Measurements from ENCODE around the gene CFAP20DC. TPM values are rescaled to one million over a fixed set of nuclear protein-coding genes. Genes with fewer than 3 reads are reported as not detected.

Gene CFAP20DC
- total RNA-seq, 2 experiments from 2014 or later, result 0.99 to 2.0 TPM

DNA sequence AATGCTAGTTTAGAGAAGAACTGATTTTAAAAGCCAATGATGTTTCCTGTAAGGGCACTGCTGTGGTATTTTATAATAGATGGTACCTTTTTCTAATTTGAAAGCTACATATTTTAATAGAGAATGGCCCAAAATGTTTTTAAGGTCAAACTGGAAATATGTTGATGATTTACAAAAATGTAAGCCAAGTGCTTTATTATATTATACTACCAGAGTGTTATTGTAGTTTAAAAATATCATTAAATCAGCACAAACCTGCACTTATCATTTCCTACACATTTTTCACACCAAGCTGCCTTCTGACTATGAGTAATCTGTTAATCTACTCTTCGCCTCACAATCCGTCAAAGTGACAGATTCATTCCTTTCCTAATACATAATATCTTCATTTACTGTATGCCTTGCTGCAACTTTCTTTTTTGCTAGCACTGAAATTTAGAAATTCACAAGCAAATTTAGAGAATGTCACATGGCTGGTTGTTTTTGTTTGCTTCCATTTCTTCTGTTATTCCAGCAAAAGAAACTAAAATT lies 256.8 kb downstream of the CFAP20DC start:
- Mint-ChIP-seq H3K27ac (no peak overlapping the region), H3K4me3 (no peak overlapping the region), H3K9me3 (no peaks in the 10 kb centered on the region), H3K27me3 (peaks cover 5% of the 10 kb centered on the region), H3K4me1 (peaks cover 3% of the 10 kb centered on the region), H3K36me3 (ENCODE audit: low read depth) (no peaks in the 10 kb centered on the region)
- CTCF ChIA-PET, result no interaction called here
- POLR2A ChIA-PET, result no interaction called here
- DNase-seq, result no peak

DNA sequence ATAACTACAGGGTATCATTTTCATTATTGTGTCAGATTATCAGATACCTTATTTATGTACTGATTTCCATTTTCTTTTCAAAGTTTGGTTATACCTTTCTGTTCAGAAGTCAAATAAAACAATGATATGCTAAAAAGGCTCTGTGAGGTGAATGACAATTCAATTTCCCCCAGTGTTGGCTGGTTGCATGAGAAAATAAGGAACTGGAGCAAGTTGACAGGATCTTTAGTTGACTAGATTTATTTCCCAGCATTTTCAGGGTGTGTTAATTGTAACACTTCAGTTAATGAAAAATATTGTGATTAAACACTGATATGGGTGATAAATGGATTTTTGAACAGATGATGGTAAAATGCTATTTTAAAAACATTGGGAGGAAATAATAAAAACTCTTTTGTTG lies 260.4 kb downstream of the CFAP20DC start:
- CTCF ChIA-PET, result no interaction called here
- Mint-ChIP-seq H3K27me3 (peaks cover 10% of the 10 kb centered on the region), H3K4me1 (no peaks in the 10 kb centered on the region), H3K36me3 (ENCODE audit: low read depth) (no peaks in the 10 kb centered on the region), H3K27ac (no peak overlapping the region), H3K9me3 (no peaks in the 10 kb centered on the region), H3K4me3 (no peak overlapping the region)
- no peak for DNase-seq
- POLR2A ChIA-PET, result no interaction called here

DNA sequence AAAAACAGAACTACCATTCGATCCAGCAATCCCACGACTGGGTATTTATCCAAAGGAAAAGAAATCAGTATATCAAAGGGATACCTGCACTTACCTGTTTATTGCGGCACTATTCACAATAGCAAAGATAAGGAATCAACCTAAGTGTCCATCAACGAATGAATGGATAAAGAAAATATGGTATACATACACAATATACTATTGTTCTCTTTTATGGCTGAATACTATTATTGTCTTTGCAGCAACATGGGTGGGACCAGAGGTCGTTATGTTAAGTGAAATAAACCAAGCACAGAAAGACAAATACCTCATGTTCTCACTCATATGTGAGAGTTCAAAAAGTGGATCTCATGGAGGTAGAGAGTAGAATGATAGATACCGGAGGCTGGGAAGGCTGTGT lies 264.9 kb downstream of the CFAP20DC start:
- CTCF ChIA-PET, result no interaction called here
- H3K4me3 Mint-ChIP-seq, result no peak overlapping the region
- POLR2A ChIA-PET, result no interaction called here
- H3K4me1 Mint-ChIP-seq, result no peaks in the 10 kb centered on the region
- no peaks in the 10 kb centered on the region for H3K36me3 Mint-ChIP-seq (ENCODE audit: low read depth)
- no peak overlapping the region for H3K27ac Mint-ChIP-seq
- H3K27me3 Mint-ChIP-seq, result peaks cover 4% of the 10 kb centered on the region
- H3K9me3 Mint-ChIP-seq, result peaks cover 3% of the 10 kb centered on the region
- no peak for DNase-seq

DNA sequence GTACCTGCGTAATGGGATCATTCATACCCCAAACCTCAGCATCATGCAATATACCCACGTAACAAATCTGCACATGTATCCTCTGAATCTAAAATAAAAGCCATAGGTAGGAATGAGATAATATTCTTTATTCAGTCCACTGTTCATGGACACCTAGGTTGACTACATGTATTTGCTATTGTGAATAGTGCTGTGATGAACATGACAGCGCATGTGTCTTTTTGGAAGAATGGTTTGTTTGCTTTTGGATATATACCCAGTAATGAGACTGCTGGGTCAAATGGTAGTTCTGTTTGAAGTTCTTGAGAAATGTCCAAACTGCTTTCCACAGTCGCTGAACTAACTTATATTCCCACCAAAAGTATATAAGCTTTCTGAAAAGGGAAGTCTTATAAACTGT lies 265.4 kb downstream of the CFAP20DC start:
- DNase-seq, result no peak
- H3K36me3 Mint-ChIP-seq (ENCODE audit: low read depth), result peaks cover under 1% of the 10 kb centered on the region
- peaks cover 4% of the 10 kb centered on the region for H3K27me3 Mint-ChIP-seq
- POLR2A ChIA-PET, result no interaction called here
- H3K27ac Mint-ChIP-seq, result no peak overlapping the region
- peaks cover 8% of the 10 kb centered on the region for H3K9me3 Mint-ChIP-seq
- no peak overlapping the region for H3K4me3 Mint-ChIP-seq
- no peaks in the 10 kb centered on the region for H3K4me1 Mint-ChIP-seq
- CTCF ChIA-PET, result no interaction called here

DNA sequence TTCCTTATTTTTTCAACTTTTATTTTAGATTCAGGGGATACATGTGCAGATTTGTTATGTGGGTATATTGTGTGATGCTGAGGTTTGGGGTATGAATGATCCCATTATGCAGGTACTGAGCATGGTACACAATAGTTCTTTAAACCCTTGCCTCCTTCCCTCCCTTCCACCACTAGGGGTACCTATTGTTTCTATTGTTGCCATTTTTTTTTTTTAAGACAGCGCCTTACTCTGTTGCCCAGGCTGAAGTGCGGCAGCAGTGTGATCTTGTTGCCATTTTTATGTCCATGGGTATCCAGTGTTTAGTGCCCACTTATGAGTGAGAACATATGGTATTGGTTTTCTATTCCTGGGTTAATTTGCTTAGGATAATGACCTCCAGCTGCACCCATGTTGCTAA lies 266.0 kb downstream of the CFAP20DC start:
- POLR2A ChIA-PET, result no interaction called here

DNA sequence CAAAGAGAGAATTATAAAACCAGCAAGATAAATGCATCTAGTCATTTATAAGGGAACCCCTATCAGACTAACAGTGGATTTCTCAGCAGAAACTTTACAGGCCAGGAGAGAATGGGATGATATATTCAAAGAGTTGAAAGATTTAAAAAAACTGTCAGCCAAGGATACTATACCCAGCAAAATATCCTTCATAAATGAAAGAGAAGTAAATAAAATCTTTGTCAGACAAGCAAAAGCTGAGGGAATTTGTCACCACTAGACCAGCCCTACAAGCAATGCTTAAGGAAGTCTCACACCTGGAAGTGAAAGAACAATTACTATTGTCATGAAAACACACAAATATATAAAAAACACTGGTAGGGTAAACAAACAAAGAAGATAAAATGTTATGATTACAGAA lies 269.9 kb downstream of the CFAP20DC start:
- Mint-ChIP-seq H3K27ac (no peak overlapping the region), H3K9me3 (peaks cover 21% of the 10 kb centered on the region), H3K4me3 (no peak overlapping the region), H3K4me1 (no peaks in the 10 kb centered on the region), H3K27me3 (no peaks in the 10 kb centered on the region), H3K36me3 (ENCODE audit: low read depth) (peaks cover 5% of the 10 kb centered on the region)
- CTCF ChIA-PET, result no interaction called here
- POLR2A ChIA-PET, result no interaction called here
- no peak for DNase-seq

More for the DNA sequence above, 266.0 kb downstream of the CFAP20DC start:
- CTCF ChIA-PET, result no interaction called here
- H3K27me3 Mint-ChIP-seq, result peaks cover 4% of the 10 kb centered on the region
- H3K9me3 Mint-ChIP-seq, result peaks cover 14% of the 10 kb centered on the region
- no peak overlapping the region for H3K4me3 Mint-ChIP-seq
- no peak for DNase-seq
- no peak overlapping the region for H3K27ac Mint-ChIP-seq
- H3K4me1 Mint-ChIP-seq, result no peaks in the 10 kb centered on the region
- peaks cover 5% of the 10 kb centered on the region for H3K36me3 Mint-ChIP-seq (ENCODE audit: low read depth)

DNA sequence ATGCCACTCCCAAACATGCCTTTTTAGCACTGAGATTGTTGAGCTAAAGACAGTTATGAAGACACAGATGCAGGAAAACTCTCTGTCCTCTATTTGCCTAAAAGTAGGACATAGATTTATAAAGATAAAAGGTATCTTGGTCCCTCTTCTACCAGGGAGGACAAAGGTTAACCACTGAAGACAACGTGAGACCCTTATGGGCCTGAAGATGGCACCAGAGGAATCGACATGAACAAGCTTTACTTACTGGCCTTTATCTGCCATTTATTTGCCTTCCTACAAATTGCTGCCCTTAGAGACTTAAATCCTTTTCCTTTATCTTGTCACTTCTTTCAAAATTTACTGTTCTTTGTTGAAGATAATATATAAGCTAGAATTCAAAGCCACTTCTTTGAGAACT lies 273.6 kb downstream of the CFAP20DC start:
- peaks cover 5% of the 10 kb centered on the region for H3K36me3 Mint-ChIP-seq (ENCODE audit: low read depth)
- H3K27me3 Mint-ChIP-seq, result peaks cover 4% of the 10 kb centered on the region
- ChIA-PET POLR2A (no interaction called here), CTCF (no interaction called here)
- H3K27ac Mint-ChIP-seq, result no peak overlapping the region
- H3K9me3 Mint-ChIP-seq, result peaks cover 21% of the 10 kb centered on the region
- no peak overlapping the region for H3K4me3 Mint-ChIP-seq
- no peak for DNase-seq
- H3K4me1 Mint-ChIP-seq, result no peaks in the 10 kb centered on the region

DNA sequence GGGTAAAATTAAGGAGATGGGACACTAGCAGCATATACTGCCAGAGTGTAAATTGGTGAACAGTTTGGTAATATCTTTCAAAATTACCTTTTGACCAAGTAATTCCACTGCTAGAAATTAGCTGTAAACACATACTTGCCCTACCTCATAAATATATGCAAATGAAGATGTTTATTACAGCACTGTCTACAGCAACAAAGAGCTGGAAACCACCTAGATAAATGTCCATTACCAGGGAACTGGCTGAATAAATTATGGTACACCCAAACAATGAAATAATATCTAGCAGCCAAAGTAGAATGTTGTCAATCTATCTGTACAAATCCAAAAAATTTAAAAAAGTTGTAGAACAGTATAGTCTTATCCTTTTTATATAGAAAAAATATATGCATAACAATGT lies 277.4 kb downstream of the CFAP20DC start:
- Mint-ChIP-seq H3K27me3 (peaks cover 4% of the 10 kb centered on the region), H3K36me3 (ENCODE audit: low read depth) (no peaks in the 10 kb centered on the region), H3K4me1 (no peaks in the 10 kb centered on the region), H3K9me3 (no peaks in the 10 kb centered on the region), H3K4me3 (no peak overlapping the region), H3K27ac (no peak overlapping the region)
- DNase-seq, result no peak
- ChIA-PET CTCF (no interaction called here), POLR2A (no interaction called here)

DNA sequence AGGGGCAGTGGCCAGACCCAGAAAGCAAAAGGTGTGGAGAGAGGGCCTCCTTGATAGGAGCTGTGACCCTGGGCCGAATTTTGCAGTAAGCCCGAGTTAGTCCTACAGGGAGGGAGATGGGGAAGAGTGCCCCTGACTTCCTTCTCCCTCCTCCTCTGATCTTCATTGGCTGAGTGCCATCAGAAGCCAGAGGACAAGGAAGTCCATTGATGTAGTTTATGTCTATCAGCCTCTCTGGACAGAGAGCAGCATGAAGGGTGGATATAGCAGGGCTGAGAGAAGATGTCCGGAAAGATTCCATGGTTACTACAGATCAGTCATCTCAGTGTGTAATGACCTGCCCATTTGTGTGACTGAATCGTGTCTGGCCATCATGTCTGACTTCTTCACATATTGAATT lies 280.8 kb downstream of the CFAP20DC start:
- Mint-ChIP-seq H3K27me3 (peaks cover 4% of the 10 kb centered on the region), H3K4me3 (no peak overlapping the region), H3K36me3 (ENCODE audit: low read depth) (no peaks in the 10 kb centered on the region), H3K4me1 (no peaks in the 10 kb centered on the region), H3K27ac (no peak overlapping the region), H3K9me3 (no peaks in the 10 kb centered on the region)
- DNase-seq, result no peak
- CTCF ChIA-PET, result no interaction called here
- POLR2A ChIA-PET, result no interaction called here

DNA sequence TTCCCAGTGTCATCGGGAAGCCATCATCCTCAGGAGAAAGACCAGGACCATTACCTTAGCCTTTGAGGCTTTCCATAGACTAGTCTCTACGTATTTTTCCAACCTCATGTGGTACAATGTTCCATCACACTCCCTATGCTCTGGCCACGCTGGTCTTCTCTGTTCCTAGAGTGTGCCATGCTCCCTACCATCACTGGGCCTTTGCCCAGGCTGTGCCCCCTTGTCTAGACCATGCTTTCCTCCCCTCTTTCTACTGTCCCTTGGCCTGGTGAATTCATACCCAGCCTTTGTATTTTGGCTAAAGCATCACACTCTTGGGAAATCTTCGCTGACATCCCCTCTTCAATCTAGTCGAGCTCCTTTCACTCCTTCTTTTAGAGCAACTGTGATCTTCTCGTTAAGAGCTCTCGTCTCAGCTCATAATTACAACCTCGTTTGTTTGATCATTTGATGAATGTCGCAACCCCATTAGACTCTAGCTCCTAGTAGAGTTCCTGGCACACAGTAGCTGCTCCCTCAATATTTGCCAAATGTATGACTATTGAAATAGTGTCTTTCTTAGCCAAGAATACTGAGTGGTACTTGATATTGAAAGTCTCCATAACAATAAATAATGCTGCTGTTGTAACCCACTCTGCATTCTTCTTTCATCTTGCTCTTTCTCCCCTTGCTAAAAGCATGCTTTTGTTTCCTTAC lies 283.1 kb downstream of the CFAP20DC start:
- peaks cover 4% of the 10 kb centered on the region for H3K27me3 Mint-ChIP-seq
- ChIA-PET CTCF (interaction anchor here (0.6 kb wide), 1 partner anchor 39 kb away, joined by 3 read pairs; no protein-coding TSS in a partner anchor), POLR2A (no interaction called here)
- no peak for DNase-seq
- H3K4me1 Mint-ChIP-seq, result no peaks in the 10 kb centered on the region
- no peaks in the 10 kb centered on the region for H3K36me3 Mint-ChIP-seq (ENCODE audit: low read depth)
- H3K27ac Mint-ChIP-seq, result no peak overlapping the region
- H3K9me3 Mint-ChIP-seq, result peaks cover 2% of the 10 kb centered on the region
- H3K4me3 Mint-ChIP-seq, result no peak overlapping the region

DNA sequence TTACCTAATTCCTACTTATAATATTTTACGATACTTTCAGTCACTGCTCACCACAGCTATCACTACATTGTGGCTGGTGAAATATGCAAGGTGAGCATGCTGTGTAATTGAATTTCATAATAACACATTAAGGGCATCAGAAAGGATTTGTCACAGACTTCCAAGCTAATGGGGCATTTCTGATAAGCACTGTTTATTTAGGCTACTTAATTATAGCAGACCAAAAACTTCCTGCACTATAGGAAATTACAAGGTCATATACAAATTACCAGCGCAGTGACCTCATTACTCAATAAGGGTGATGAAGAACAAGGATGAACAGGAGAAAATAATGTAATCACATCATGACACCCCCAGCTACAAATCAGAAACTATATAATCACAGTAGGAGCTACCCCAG lies 294.7 kb downstream of the CFAP20DC start:
- CTCF ChIA-PET, result no interaction called here
- H3K9me3 Mint-ChIP-seq, result no peaks in the 10 kb centered on the region
- H3K27ac Mint-ChIP-seq, result no peak overlapping the region
- H3K4me3 Mint-ChIP-seq, result no peak overlapping the region
- H3K27me3 Mint-ChIP-seq, result peaks cover 14% of the 10 kb centered on the region
- no peaks in the 10 kb centered on the region for H3K36me3 Mint-ChIP-seq (ENCODE audit: low read depth)
- POLR2A ChIA-PET, result no interaction called here
- no peak for DNase-seq
- no peaks in the 10 kb centered on the region for H3K4me1 Mint-ChIP-seq

DNA sequence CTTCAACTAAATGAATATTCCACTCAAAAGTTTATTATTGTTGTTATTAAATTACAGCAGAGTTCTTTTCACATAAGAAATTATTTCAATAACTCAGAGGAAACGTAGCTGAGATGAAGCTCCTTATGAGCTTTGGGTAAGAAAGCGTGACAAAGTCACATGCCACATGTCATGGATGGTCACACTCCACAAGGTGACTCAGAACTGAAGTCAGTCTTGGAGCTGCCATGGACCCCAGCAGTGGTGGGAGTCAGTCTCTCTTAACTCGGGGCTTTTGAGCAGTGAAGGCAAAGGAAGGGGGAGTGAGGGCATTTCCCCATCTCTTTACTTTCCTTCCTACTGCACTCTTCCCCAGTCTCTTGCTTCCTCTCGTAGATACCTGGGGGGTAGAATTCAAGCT lies 295.8 kb downstream of the CFAP20DC start:
- Mint-ChIP-seq H3K27ac (no peak overlapping the region), H3K27me3 (peaks cover 14% of the 10 kb centered on the region), H3K36me3 (ENCODE audit: low read depth) (no peaks in the 10 kb centered on the region), H3K4me1 (no peaks in the 10 kb centered on the region), H3K9me3 (no peaks in the 10 kb centered on the region), H3K4me3 (no peak overlapping the region)
- CTCF ChIA-PET, result interaction anchor here (1.1 kb wide), 1 partner anchor 71 kb away, joined by 3 read pairs; no protein-coding TSS in a partner anchor
- no peak for DNase-seq
- POLR2A ChIA-PET, result no interaction called here

DNA sequence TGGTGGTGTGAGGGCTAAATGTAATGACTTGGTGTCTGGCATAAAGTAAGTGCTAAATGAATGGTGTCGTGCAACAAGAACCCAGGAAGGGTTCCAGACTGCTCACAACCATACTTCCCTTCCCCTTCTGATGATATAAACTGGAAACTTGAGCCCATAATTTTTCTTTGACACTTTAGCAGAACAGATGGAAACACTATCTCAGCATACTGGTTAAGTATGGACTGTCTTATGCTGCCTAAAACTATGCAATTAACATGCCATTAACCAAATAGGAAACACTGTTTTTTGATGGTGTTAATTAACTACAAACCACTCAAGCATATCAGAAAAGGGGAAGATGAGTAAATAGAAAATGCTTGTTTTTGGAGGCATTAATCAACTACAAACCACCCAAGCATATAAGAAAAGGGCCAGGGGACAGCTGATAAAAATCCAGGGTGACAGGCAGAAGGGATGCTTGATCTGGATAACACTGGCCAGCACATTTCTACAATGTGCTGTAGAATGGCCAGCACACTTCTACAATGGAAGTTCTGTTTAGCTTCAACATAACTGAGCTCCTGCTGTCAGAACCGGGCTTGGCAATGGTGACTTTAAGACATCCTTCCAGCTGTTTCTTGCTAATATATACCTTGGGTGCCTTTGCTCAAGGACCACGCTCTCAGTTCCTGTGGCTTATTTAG lies 297.8 kb downstream of the CFAP20DC start:
- H3K27me3 Mint-ChIP-seq, result peaks cover 14% of the 10 kb centered on the region
- no peaks in the 10 kb centered on the region for H3K4me1 Mint-ChIP-seq
- no peak overlapping the region for H3K27ac Mint-ChIP-seq
- no peak overlapping the region for H3K4me3 Mint-ChIP-seq
- POLR2A ChIA-PET, result no interaction called here
- CTCF ChIA-PET, result no interaction called here
- H3K9me3 Mint-ChIP-seq, result no peaks in the 10 kb centered on the region
- DNase-seq, result no peak
- H3K36me3 Mint-ChIP-seq (ENCODE audit: low read depth), result no peaks in the 10 kb centered on the region

DNA sequence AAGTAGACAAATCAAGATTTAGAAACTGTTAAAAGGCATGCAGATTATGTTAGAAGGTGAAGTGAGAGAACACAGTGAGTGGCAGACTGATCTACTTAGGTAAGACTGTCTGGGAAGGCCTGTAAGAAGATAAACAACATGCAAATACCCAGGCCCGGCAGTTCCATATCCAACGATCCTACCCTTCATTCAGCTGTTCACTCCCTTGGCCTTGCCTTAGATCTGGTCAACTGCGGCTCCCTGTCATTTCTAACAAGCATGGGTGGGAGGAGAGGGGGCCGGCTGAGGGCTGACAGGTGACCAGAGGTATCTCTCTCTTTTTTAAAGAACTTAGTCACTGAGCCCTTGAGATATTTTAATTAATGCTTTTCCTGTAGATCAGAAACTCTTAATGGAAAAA lies 298.6 kb downstream of the CFAP20DC start:
- Mint-ChIP-seq H3K4me3 (no peak overlapping the region), H3K27ac (no peak overlapping the region), H3K4me1 (no peaks in the 10 kb centered on the region), H3K36me3 (ENCODE audit: low read depth) (no peaks in the 10 kb centered on the region), H3K9me3 (no peaks in the 10 kb centered on the region), H3K27me3 (peaks cover 10% of the 10 kb centered on the region)
- ChIA-PET POLR2A (no interaction called here), CTCF (no interaction called here)
- DNase-seq, result no peak

Measured in activated CD4-positive, alpha-beta T cell treated with anti-CD3 and anti-CD28 coated beads, Interleukin-2, amount 10 ng/mL, durations not matched to agents 7 days and 5 days (primary cell).